Loucy (cell line): ENCODE measurements around the gene AKR7A2.

ENCODE experiments used
- EZH2phosphoT487 ChIP-seq: fragments of 200-600 bp; IDR thresholded peaks from 2 replicates; pipeline ENCODE4 v1.6.1; 2018; ENCODE audit warnings: antibody characterized with exemption, mild to moderate bottlenecking, moderate library complexity, borderline replicate concordance
- TF ChIP-seq, protein P1 (sequence below): fragments of 200-600 bp; sonication (generic); conservative IDR thresholded peaks from 2 replicates; pipeline ENCODE4 v1.5.1; 2014; ENCODE audit warnings: mild to moderate bottlenecking, antibody characterized with exemption, low read length

DNA sequence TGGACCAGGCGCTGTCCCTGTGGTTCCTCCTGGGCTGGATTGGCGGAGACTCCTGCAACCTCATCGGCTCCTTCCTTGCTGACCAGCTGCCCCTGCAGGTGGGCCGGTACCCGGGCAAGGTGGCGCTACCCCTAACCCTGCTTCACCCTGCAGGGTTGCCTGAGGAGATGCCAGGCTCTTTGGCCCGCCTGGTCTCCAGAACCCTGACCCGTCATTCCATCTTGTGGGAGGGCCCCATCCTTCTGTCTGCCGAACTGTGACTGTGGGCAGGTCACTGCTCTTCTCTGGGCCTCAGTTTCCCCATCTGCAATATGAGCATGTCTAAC lies 12.7 kb upstream of the AKR7A2 start:
- TF ChIP-seq, protein P1, sequence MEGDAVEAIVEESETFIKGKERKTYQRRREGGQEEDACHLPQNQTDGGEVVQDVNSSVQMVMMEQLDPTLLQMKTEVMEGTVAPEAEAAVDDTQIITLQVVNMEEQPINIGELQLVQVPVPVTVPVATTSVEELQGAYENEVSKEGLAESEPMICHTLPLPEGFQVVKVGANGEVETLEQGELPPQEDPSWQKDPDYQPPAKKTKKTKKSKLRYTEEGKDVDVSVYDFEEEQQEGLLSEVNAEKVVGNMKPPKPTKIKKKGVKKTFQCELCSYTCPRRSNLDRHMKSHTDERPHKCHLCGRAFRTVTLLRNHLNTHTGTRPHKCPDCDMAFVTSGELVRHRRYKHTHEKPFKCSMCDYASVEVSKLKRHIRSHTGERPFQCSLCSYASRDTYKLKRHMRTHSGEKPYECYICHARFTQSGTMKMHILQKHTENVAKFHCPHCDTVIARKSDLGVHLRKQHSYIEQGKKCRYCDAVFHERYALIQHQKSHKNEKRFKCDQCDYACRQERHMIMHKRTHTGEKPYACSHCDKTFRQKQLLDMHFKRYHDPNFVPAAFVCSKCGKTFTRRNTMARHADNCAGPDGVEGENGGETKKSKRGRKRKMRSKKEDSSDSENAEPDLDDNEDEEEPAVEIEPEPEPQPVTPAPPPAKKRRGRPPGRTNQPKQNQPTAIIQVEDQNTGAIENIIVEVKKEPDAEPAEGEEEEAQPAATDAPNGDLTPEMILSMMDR, result no peak
- no peak for TF ChIP-seq EZH2phosphoT487
